ENCODE measurements around the gene STX3.
A peak's percentile ranks its signal among the peaks of the same experiment; 100 is the strongest.

Gene STX3

GRCh38 chr11:59769828-59770227, 14.7 kb downstream of the STX3 start:
- Mint-ChIP-seq H3K27ac (no peak overlapping the region), H3K9me3 (no peaks in the 10 kb centered on the region), H3K36me3 (ENCODE audit: low read depth) (peaks cover 13% of the 10 kb centered on the region), H3K4me3 (no peak overlapping the region), H3K4me1 (peaks cover 14% of the 10 kb centered on the region), H3K27me3 (ENCODE audit: low read depth, poor library complexity) (no peaks in the 10 kb centered on the region)
- TF ChIP-seq CTCF (IDR thresholded peaks at IDR 0.05): no peak
- no peak for DNase-seq

- no peak for DNase-seq
- H3K27ac Mint-ChIP-seq: no peak overlapping the region
- no peak overlapping the region for H3K4me3 Mint-ChIP-seq
- no peaks in the 10 kb centered on the region for H3K9me3 Mint-ChIP-seq
- peaks cover 13% of the 10 kb centered on the region for H3K36me3 Mint-ChIP-seq (ENCODE audit: low read depth)
- H3K4me1 Mint-ChIP-seq: peaks cover 9% of the 10 kb centered on the region
- TF ChIP-seq CTCF (IDR thresholded peaks at IDR 0.05): no peak
- no peaks in the 10 kb centered on the region for H3K27me3 Mint-ChIP-seq (ENCODE audit: low read depth, poor library complexity)
Observed at GRCh38 chr11:59770319-59770718, 15.1 kb downstream of the STX3 start.

GRCh38 chr11:59770869-59771268, 15.7 kb downstream of the STX3 start:
- Mint-ChIP-seq H3K9me3 (no peaks in the 10 kb centered on the region), H3K36me3 (ENCODE audit: low read depth) (peaks cover 13% of the 10 kb centered on the region), H3K4me1 (peaks cover 7% of the 10 kb centered on the region), H3K27ac (no peak overlapping the region), H3K27me3 (ENCODE audit: low read depth, poor library complexity) (no peaks in the 10 kb centered on the region), H3K4me3 (no peak overlapping the region)
- no peak for DNase-seq
- TF ChIP-seq CTCF (IDR thresholded peaks at IDR 0.05): no peak

GRCh38 chr11:59771605-59772004, 16.4 kb downstream of the STX3 start:
- Mint-ChIP-seq H3K27ac (peak overlapping the region; percentile 11), H3K9me3 (no peaks in the 10 kb centered on the region), H3K4me3 (no peak overlapping the region), H3K27me3 (ENCODE audit: low read depth, poor library complexity) (no peaks in the 10 kb centered on the region), H3K36me3 (ENCODE audit: low read depth) (peaks cover 13% of the 10 kb centered on the region), H3K4me1 (peaks cover 3% of the 10 kb centered on the region)
- TF ChIP-seq CTCF (IDR thresholded peaks at IDR 0.05): no peak
- DNase-seq: no peak

GRCh38 chr11:59773083-59773440, 17.9 kb downstream of the STX3 start:
- no peak overlapping the region for H3K27ac Mint-ChIP-seq
- H3K36me3 Mint-ChIP-seq (ENCODE audit: low read depth): peaks cover 13% of the 10 kb centered on the region
- no peak for DNase-seq
- H3K27me3 Mint-ChIP-seq (ENCODE audit: low read depth, poor library complexity): no peaks in the 10 kb centered on the region
- no peak for TF ChIP-seq CTCF (IDR thresholded peaks at IDR 0.05)
- no peaks in the 10 kb centered on the region for H3K9me3 Mint-ChIP-seq
- H3K4me1 Mint-ChIP-seq: peaks cover 3% of the 10 kb centered on the region
- H3K4me3 Mint-ChIP-seq: no peak overlapping the region

GRCh38 chr11:59776210-59777066, 21.3 kb downstream of the STX3 start:
- Mint-ChIP-seq H3K4me1 (peaks cover 6% of the 10 kb centered on the region), H3K27ac (no peak overlapping the region), H3K27me3 (ENCODE audit: low read depth, poor library complexity) (no peaks in the 10 kb centered on the region), H3K4me3 (no peak overlapping the region), H3K9me3 (no peaks in the 10 kb centered on the region), H3K36me3 (ENCODE audit: low read depth) (peaks cover 19% of the 10 kb centered on the region)
- TF ChIP-seq CTCF (IDR thresholded peaks at IDR 0.05): no peak
- DNase-seq: no peak

Measured in nephron progenitor cell (in vitro differentiated cells).